ENCODE data around the gene CXCL10.

DNA sequence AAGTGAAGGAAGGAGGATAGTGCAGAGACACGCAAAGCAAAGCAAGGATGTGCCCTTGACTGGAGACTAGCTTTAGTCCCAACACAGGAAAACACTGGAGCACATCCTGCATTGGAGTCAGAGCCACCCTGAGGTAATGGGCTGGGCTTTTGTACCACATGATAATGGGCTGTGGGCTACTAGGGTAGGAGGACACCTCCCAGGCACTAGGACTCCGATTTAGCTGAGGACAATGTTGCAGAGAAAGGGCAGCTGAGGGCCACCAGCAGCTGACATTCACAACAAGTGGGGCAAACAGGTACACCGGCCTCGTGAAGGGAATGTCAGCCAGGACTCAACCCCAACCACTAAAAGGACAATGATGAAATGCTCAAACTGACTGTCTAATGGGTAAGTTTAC, 42.7 kb downstream of the CXCL10 start:
- TF ChIP-seq, protein P1, sequence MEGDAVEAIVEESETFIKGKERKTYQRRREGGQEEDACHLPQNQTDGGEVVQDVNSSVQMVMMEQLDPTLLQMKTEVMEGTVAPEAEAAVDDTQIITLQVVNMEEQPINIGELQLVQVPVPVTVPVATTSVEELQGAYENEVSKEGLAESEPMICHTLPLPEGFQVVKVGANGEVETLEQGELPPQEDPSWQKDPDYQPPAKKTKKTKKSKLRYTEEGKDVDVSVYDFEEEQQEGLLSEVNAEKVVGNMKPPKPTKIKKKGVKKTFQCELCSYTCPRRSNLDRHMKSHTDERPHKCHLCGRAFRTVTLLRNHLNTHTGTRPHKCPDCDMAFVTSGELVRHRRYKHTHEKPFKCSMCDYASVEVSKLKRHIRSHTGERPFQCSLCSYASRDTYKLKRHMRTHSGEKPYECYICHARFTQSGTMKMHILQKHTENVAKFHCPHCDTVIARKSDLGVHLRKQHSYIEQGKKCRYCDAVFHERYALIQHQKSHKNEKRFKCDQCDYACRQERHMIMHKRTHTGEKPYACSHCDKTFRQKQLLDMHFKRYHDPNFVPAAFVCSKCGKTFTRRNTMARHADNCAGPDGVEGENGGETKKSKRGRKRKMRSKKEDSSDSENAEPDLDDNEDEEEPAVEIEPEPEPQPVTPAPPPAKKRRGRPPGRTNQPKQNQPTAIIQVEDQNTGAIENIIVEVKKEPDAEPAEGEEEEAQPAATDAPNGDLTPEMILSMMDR (IDR thresholded peaks at IDR 0.05) = no peak
- TF ChIP-seq POLR2A (IDR thresholded peaks at IDR 0.05) = no peak
